Nephron (organoid): ENCODE results near the gene TOM1L2.

ENCODE experiments used
- H3K27ac Mint-ChIP-seq, 3 experiments: 2 replicates each; pipeline ENCODE4 v1.8.0; 2020; ENCODE audit warnings: mixed read lengths in 3 of 3, mild to moderate bottlenecking in 2 of 3, moderate library complexity in 1 of 3
- H3K27me3 Mint-ChIP-seq: 2 replicates; pipeline ENCODE4 v1.8.0; 2021; ENCODE audit warnings: low read depth, mild to moderate bottlenecking, moderate library complexity, mixed read lengths
- H3K36me3 Mint-ChIP-seq: 2 replicates; pipeline ENCODE4 v1.8.0; 2020; ENCODE audit warnings: low read depth, mixed read lengths
- H3K4me1 Mint-ChIP-seq: 2 replicates; pipeline ENCODE4 v1.8.0; 2020; ENCODE audit warnings: mixed read lengths
- H3K4me3 Mint-ChIP-seq, 3 experiments: 2 replicates each; pipeline ENCODE4 v1.8.0; 2020; ENCODE audit warnings: mild to moderate bottlenecking in 3 of 3, mixed read lengths in 3 of 3, moderate library complexity in 2 of 3
- H3K9me3 Mint-ChIP-seq: 2 replicates; pipeline ENCODE4 v1.8.0; 2020; ENCODE audit warnings: mixed read lengths
- TF ChIP-seq, protein P1 (sequence below), 3 experiments: fragments of 200-600 bp; sonication (generic); IDR thresholded peaks; one replicate each; pipeline ENCODE4 v1.5.0; 2021; ENCODE audit warnings: antibody characterized with exemption in 3 of 3; ENCODE audit not compliant: unreplicated experiment in 3 of 3

TOM1L2 gene

DNA sequence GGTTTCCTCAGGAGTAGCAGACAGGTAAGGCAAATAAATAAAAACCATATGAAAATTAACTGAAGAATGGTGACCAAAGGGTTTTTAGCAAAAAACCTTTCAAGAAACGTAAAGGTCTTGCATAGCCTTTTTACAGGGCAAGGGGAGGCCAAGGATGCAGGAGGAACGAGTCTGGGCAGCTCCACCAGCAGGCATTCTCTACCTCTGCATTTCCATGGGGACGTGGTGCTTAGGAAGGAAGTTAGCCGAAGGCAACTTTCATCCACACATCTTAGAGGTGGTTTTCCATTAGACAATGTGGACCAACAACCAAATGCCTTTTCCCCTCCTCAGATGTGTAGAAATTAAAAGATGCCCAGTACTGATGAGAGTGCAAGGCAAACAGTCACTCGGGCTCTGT is 20.7 kb downstream of the TOM1L2 start:
- Mint-ChIP-seq H3K4me3 (no peak overlapping the region), H3K27ac (peak overlapping the region in 2 of 3 experiments; percentile 53 to 69), H3K4me1 (peaks cover 5% of the 10 kb centered on the region), H3K36me3 (peaks cover 22% of the 10 kb centered on the region), H3K9me3 (no peaks in the 10 kb centered on the region), H3K27me3 (no peaks in the 10 kb centered on the region)
- TF ChIP-seq, protein P1, sequence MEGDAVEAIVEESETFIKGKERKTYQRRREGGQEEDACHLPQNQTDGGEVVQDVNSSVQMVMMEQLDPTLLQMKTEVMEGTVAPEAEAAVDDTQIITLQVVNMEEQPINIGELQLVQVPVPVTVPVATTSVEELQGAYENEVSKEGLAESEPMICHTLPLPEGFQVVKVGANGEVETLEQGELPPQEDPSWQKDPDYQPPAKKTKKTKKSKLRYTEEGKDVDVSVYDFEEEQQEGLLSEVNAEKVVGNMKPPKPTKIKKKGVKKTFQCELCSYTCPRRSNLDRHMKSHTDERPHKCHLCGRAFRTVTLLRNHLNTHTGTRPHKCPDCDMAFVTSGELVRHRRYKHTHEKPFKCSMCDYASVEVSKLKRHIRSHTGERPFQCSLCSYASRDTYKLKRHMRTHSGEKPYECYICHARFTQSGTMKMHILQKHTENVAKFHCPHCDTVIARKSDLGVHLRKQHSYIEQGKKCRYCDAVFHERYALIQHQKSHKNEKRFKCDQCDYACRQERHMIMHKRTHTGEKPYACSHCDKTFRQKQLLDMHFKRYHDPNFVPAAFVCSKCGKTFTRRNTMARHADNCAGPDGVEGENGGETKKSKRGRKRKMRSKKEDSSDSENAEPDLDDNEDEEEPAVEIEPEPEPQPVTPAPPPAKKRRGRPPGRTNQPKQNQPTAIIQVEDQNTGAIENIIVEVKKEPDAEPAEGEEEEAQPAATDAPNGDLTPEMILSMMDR (IDR thresholded peaks at IDR 0.05; ENCODE audit: unreplicated experiment in 3 of 3) = no peak

DNA sequence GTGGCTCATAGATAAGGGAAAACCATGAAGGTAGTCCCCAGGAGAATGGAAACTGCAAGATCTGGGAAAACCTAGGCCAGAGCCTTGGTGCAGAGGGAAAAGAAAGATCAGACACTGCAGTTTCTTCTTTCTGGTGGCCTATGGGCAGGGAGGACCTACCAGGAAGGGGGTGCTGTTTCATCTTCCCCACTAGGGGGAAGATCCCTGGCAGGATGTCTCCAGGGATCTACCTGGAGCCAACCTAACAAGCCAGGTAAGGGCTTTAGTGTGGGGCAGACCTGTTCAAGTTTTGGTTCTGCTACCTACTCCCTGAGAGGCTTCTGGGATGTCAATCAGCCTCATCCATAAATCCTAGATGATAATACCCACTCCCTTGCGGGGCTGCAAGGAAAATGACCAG is 21.4 kb downstream of the TOM1L2 start:
- Mint-ChIP-seq H3K4me3 (no peak overlapping the region), H3K27ac (no peak overlapping the region), H3K4me1 (peaks cover 12% of the 10 kb centered on the region), H3K36me3 (peaks cover 18% of the 10 kb centered on the region), H3K27me3 (no peaks in the 10 kb centered on the region), H3K9me3 (no peaks in the 10 kb centered on the region)
- TF ChIP-seq, protein P1 (IDR thresholded peaks at IDR 0.05; ENCODE audit: unreplicated experiment in 3 of 3) = no peak

DNA sequence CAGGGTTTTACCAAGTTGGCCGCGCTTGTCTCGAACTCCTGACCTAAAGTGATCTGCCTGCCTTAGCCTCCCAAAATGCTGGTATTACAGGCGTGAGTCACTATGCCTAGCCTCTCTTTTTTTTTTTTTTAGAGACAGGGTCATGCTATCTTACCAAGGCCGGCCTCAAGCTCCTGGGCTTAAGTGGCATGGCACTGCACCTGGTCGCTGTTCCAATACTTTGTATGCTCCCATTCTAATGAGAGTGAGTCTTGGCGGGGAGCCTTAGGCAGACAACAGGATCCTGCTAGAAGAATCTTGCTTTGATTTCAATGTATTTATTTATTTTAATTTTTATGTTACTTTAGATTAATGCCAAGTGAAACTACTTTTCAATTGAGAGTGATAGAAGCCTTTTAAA is 21.9 kb downstream of the TOM1L2 start:
- no peak overlapping the region for H3K4me3 Mint-ChIP-seq
- H3K36me3 Mint-ChIP-seq = peaks cover 14% of the 10 kb centered on the region
- TF ChIP-seq, protein P1 (IDR thresholded peaks at IDR 0.05; ENCODE audit: unreplicated experiment in 3 of 3) = no peak
- H3K9me3 Mint-ChIP-seq = no peaks in the 10 kb centered on the region
- H3K27me3 Mint-ChIP-seq = no peaks in the 10 kb centered on the region
- H3K27ac Mint-ChIP-seq = no peak overlapping the region
- H3K4me1 Mint-ChIP-seq = peaks cover 16% of the 10 kb centered on the region

DNA sequence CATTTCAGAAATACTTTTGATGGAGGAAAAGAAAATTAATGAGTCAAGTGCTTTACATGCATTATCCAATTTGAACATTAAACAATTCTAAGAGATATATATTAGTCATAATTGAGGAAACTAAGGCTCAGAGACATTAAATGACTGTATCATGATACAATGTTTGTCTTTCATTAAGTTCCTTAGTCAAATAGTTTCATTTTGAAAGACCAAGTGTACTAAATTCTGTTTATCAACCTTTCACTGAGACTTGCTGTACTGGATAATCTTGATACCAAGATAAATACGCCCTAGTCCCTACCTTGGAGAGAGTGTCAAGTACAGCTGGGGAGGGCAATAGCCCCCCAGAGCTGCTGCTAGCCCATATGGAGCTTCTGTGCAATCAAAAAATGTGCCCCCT is 24.2 kb downstream of the TOM1L2 start:
- TF ChIP-seq, protein P1 (IDR thresholded peaks at IDR 0.05; ENCODE audit: unreplicated experiment in 3 of 3) = no peak
- Mint-ChIP-seq H3K4me1 (peaks cover 40% of the 10 kb centered on the region), H3K27ac (no peak overlapping the region), H3K9me3 (no peaks in the 10 kb centered on the region), H3K36me3 (no peaks in the 10 kb centered on the region), H3K4me3 (no peak overlapping the region), H3K27me3 (peaks cover 4% of the 10 kb centered on the region)

DNA sequence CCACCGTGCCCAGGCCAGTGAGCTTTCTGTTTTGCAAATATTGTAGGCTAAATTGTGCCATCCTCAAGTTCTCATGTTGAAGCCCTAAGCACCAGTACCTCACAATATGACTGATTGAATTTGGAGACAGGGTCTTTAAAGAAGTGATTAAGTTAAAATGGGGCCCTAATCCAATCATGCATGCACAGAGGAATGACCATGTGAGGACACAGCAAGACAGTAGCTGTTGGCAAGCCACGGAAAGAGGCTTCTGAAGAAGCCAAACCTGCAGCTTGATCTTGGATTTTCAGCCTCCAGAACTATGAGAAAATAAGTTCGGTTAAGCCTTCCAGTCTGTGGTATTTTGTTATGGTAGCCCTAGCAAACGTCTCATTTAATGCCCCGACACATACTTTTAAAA is 24.9 kb downstream of the TOM1L2 start:
- Mint-ChIP-seq H3K9me3 (no peaks in the 10 kb centered on the region), H3K4me3 (no peak overlapping the region), H3K36me3 (no peaks in the 10 kb centered on the region), H3K4me1 (peaks cover 46% of the 10 kb centered on the region), H3K27ac (no peak overlapping the region), H3K27me3 (peaks cover 4% of the 10 kb centered on the region)
- TF ChIP-seq, protein P1 (IDR thresholded peaks at IDR 0.05; ENCODE audit: unreplicated experiment in 3 of 3) = no peak

DNA sequence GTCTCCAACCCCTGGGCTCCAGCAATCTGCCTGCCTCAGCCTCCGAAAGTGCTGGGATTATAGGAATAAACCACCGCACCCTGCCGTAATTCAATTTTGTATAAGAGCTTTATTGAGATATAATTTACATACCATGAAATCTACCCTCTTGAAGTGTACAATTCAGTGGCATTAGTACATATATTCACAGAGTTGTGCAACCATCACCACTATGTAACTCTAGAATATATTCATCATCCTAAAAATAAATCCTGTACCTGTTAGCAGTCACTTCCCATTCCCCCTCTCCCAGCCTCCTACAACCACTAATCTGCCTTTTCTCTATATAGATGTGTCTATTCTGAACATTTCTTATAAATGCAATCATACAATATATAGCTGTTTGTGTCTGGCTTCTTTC is 26.1 kb downstream of the TOM1L2 start:
- Mint-ChIP-seq H3K9me3 (no peaks in the 10 kb centered on the region), H3K4me1 (peaks cover 53% of the 10 kb centered on the region), H3K4me3 (no peak overlapping the region), H3K36me3 (no peaks in the 10 kb centered on the region), H3K27me3 (peaks cover 4% of the 10 kb centered on the region), H3K27ac (peak overlapping the region in 2 of 3 experiments; percentile 42 to 54)
- TF ChIP-seq, protein P1 (IDR thresholded peaks at IDR 0.05; ENCODE audit: unreplicated experiment in 3 of 3) = no peak
